HepG2 (cell line): ENCODE measurements around the gene CASKIN2. TPM values are rescaled to one million over a fixed set of nuclear protein-coding genes. Genes with fewer than 3 reads are reported as not detected.

ENCODE experiments used
- ARNTL ChIP-seq: sonication (generic); formaldehyde crosslinking; IDR thresholded peaks from 2 replicates; pipeline ENCODE4 v1.4.0; 2020; ENCODE audit warnings: mild to moderate bottlenecking, missing genetic modification reagents
- FOXA3 ChIP-seq: IDR thresholded peaks from 2 replicates; pipeline ENCODE4 v1.6.1; 2016; ENCODE audit warnings: missing genetic modification reagents, missing compliant biosample characterization
- HBP1 ChIP-seq: IDR thresholded peaks from 2 replicates; pipeline ENCODE4 v1.6.1; 2016; ENCODE audit warnings: low read depth, control low read depth
- HNF1A ChIP-seq, 2 experiments: sonication (generic) in 1 of 2; formaldehyde crosslinking in 1 of 2; IDR thresholded peaks; 2 replicates each; pipeline versions ENCODE4 v1.4.0 to v1.6.1; 2016 to 2020; ENCODE audit warnings: borderline replicate concordance in 1 of 2, low read depth in 1 of 2, mild to moderate bottlenecking in 1 of 2, missing genetic modification reagents in 1 of 2
- MLX ChIP-seq: IDR thresholded peaks from 2 replicates; pipeline ENCODE4 v1.6.1; 2016
- NCOA5 ChIP-seq: sonication (generic); formaldehyde crosslinking; IDR thresholded peaks from 2 replicates; pipeline ENCODE4 v1.4.0; 2020; ENCODE audit warnings: missing genetic modification reagents
- NFKBIZ ChIP-seq: IDR thresholded peaks from 2 replicates; pipeline ENCODE4 v1.6.1; 2018; ENCODE audit warnings: missing genetic modification reagents, missing compliant biosample characterization
- PHF5A ChIP-seq: IDR thresholded peaks from one replicate; pipeline ENCODE4 v1.6.1; 2018; ENCODE audit warnings: low read depth, missing genetic modification reagents; ENCODE audit not compliant: unreplicated experiment
- RBFOX2 ChIP-seq: fragments of 200-400 bp; formaldehyde crosslinking; IDR thresholded peaks from 2 replicates; pipeline ENCODE4 v1.6.1; 2017; ENCODE audit warnings: low read depth, mild to moderate bottlenecking, low read length
- RXRB ChIP-seq: IDR thresholded peaks from 2 replicates; pipeline ENCODE4 v1.6.1; 2016; ENCODE audit warnings: borderline replicate concordance, missing genetic modification reagents, missing compliant biosample characterization
- STAT5B ChIP-seq: sonication (generic); formaldehyde crosslinking; IDR thresholded peaks from 2 replicates; pipeline ENCODE4 v1.4.0; 2020; ENCODE audit warnings: missing genetic modification reagents
- TBX2 ChIP-seq: sonication (generic); formaldehyde crosslinking; IDR thresholded peaks from 2 replicates; pipeline ENCODE4 v1.5.0; 2020; ENCODE audit warnings: missing genetic modification reagents, mild to moderate bottlenecking, borderline replicate concordance
- TBX3 ChIP-seq: fragments of 450-650 bp; IDR thresholded peaks from 2 replicates; pipeline ENCODE4 v1.6.1; 2017; ENCODE audit warnings: antibody characterized with exemption, mild to moderate bottlenecking, inconsistent platforms, borderline replicate concordance
- TEAD2 ChIP-seq: sonication (generic); formaldehyde crosslinking; IDR thresholded peaks from 2 replicates; pipeline ENCODE4 v1.9.0; 2021; ENCODE audit warnings: missing genetic modification reagents
- U2AF1 ChIP-seq: fragments of 200-400 bp; formaldehyde crosslinking; optimal IDR thresholded peaks from 2 replicates; pipeline ENCODE3; 2017; ENCODE audit warnings: mild to moderate bottlenecking, low read depth, low read length
- ZFP62 ChIP-seq: sonication (generic); formaldehyde crosslinking; IDR thresholded peaks from 2 replicates; pipeline ENCODE4 v1.4.0; 2020; ENCODE audit warnings: missing genetic modification reagents
- ZIK1 ChIP-seq: sonication (generic); formaldehyde crosslinking; IDR thresholded peaks from 2 replicates; pipeline ENCODE4 v1.5.0; 2020; ENCODE audit warnings: mild to moderate bottlenecking, low read depth, missing genetic modification reagents, borderline replicate concordance
- ZNF274 ChIP-seq: sonication (generic); formaldehyde crosslinking; IDR thresholded peaks from 2 replicates; pipeline ENCODE4 v1.5.1; 2020; ENCODE audit warnings: mild to moderate bottlenecking, missing genetic modification reagents
- ZNF557 ChIP-seq: sonication (generic); formaldehyde crosslinking; IDR thresholded peaks from 2 replicates; pipeline ENCODE4 v1.4.0; 2020; ENCODE audit warnings: missing genetic modification reagents
- ZNF589 ChIP-seq: sonication (generic); formaldehyde crosslinking; conservative IDR thresholded peaks from 2 replicates; pipeline ENCODE4 v1.8.0; 2022; ENCODE audit warnings: mild to moderate bottlenecking, moderate library complexity, missing genetic modification reagents
- ZNF691 ChIP-seq: sonication (generic); formaldehyde crosslinking; IDR thresholded peaks from 2 replicates; pipeline ENCODE4 v1.4.0; 2020; ENCODE audit warnings: missing genetic modification reagents, low read depth, mild to moderate bottlenecking, borderline replicate concordance
- ZNF776 ChIP-seq: sonication (generic); formaldehyde crosslinking; IDR thresholded peaks from 2 replicates; pipeline ENCODE4 v1.4.0; 2020; ENCODE audit warnings: mild to moderate bottlenecking, missing genetic modification reagents
- ZNF790 ChIP-seq: sonication (generic); formaldehyde crosslinking; IDR thresholded peaks from 2 replicates; pipeline ENCODE4 v1.8.0; 2022; ENCODE audit warnings: missing genetic modification reagents, mild to moderate bottlenecking, borderline replicate concordance
- ZNF792 ChIP-seq: IDR thresholded peaks from 2 replicates; pipeline ENCODE4 v1.6.1; 2016
- polyA plus RNA-seq, 8 experiments: library from polyadenylated mRNA; depleted of rRNA in 3 of 8; stranded (reverse) in 7 of 8; unstranded in 1 of 8; fragments of >200 nt; fragmentation: Illumina TruSeq in 4 of 8; extraction: Trizol in 4 of 8; gene quantifications; 2 replicates each; pipeline versions ENCODE4 v1.2.1 to v1.2.3, GENCODE V29; 2011 to 2016; ENCODE audit warnings: low read depth in 4 of 8, missing spikeins in 1 of 8, mixed read lengths in 1 of 8; ENCODE audit not compliant: insufficient read depth in 1 of 8
- total RNA-seq, 5 experiments: library from RNA; depleted of rRNA; stranded (reverse); fragments of >200 nt; fragmentation: Illumina TruSeq; extraction: Trizol; gene quantifications; 2 replicates each; pipeline ENCODE4 v1.2.3, GENCODE V29; 2016; ENCODE audit warnings: low read depth in 1 of 5

CASKIN2 gene
- total and polyA plus RNA-seq, 2 of the 13 experiments (the other 11 are each of a cell fraction or from before 2014, with no cell fraction given): 5.2 to 7.8 TPM

- TF ChIP-seq HNF1A (IDR thresholded peaks at IDR 0.05; ENCODE audit: low read depth) (no peak), HNF1A (CRISPR knock-in tag; IDR thresholded peaks at IDR 0.05; ENCODE audit: borderline replicate concordance) (peak; percentile 79), ZFP62 (CRISPR knock-in tag) (no peak), MLX (CRISPR knock-in tag) (peak; percentile 61), RBFOX2 (no peak), RXRB (CRISPR knock-in tag) (peak; percentile 78; the same call in 1 of the 2 replicates), STAT5B (no peak), ARNTL (0 out of 2 replicates have a peak, but pooled peaks have one; percentile 36), U2AF1 (no peak), ZNF792 (CRISPR knock-in tag) (peak; percentile 98), TBX2 (peak; percentile 72), ZNF274 (peak; percentile 61; the same call in 1 of the 2 replicates), ZNF589 (CRISPR knock-in tag) (no peak), HBP1 (CRISPR knock-in tag) (0 out of 2 replicates have a peak, but pooled peaks have one; percentile 35), PHF5A (CRISPR knock-in tag) (no peak), TEAD2 (CRISPR knock-in tag) (no peak), FOXA3 (CRISPR knock-in tag) (peak; percentile 78), ZNF776 (CRISPR knock-in tag) (no peak), ZIK1 (CRISPR knock-in tag) (no peak), ZNF557 (CRISPR knock-in tag) (no peak), ZNF691 (CRISPR knock-in tag) (no peak), NCOA5 (CRISPR knock-in tag) (no peak), NFKBIZ (CRISPR knock-in tag) (no peak), ZNF790 (CRISPR knock-in tag) (no peak), TBX3 (no peak)
Observed at GRCh38 chr17:75552425-75553294, 37.3 kb upstream of the CASKIN2 start (continued).
